ENCODE data around the gene OLFML3. TPM values are rescaled to one million over a fixed set of nuclear protein-coding genes. Genes with fewer than 3 reads are reported as not detected.
A peak's percentile ranks its signal among the peaks of the same experiment; 100 is the strongest.

The OLFML3 gene
- 10 to 100 TPM; 11.5 to 59.9 (median 36.6) TPM for total RNA-seq

- H3K27ac ChIP-seq, result peak within 1 kb of the TSS; percentile 50 to 65 (median 62)
- peak in 1 of 2 donors; percentile 86 for DNase-seq
- peak; percentile 84 to 87 for ATAC-seq (ENCODE audit: low FRiP score in 2 of 2)
Observed at GRCh38 chr1:113978863-113979702, at the start of gene OLFML3. Gene OLFML3 (plus strand): TSS chr1:113979474. CDS start chr1:113979517, 43 bp downstream.

GRCh38 chr1:113929750-113930498, 49.4 kb upstream of the OLFML3 start:
- Histone ChIP-seq H3K27me3 (no peaks in the 10 kb centered on the region), H3K4me3 (peak overlapping the region; percentile 71 to 94 (median 84)), H3K4me1 (peaks cover 23 to 49% (median 39%) of the 10 kb centered on the region in 4 donors), H3K27ac (peak overlapping the region; percentile 96 to 99 (median 98)), H3K36me3 (no peaks in the 10 kb centered on the region), H3K9me3 (no peaks in the 10 kb centered on the region)
- TF ChIP-seq CTCF (IDR thresholded peaks at IDR 0.05) (no peak), POLR2A (IDR thresholded peaks at IDR 0.05) (peak in 2 of 4 donors; percentile 34 to 73), EP300 (IDR thresholded peaks at IDR 0.05) (peak in 1 of 4 donors; percentile 16), POLR2AphosphoS5 (IDR thresholded peaks at IDR 0.05) (peak; percentile 34 to 47)
- DNase-seq (peak; percentile 71 to 92), ATAC-seq (ENCODE audit: low FRiP score in 2 of 2) (peak; percentile 64 to 76)
- WGBS, 2 donors, result 0 to 3% methylated on average over 8 to 32 of the region's 64 CpGs

More at GRCh38 chr1:113978863-113979702, at the start of gene OLFML3:
- Histone ChIP-seq H3K4me3 (peak within 1 kb of the TSS in 3 of 4 donors; percentile 6 to 36 (median 32)), H3K27me3 (no peaks in the 10 kb centered on the region), H3K9me3 (no peaks in the 10 kb centered on the region), H3K4me1 (peaks cover 46 to 64% (median 52%) of the 10 kb centered on the region in 4 donors), H3K36me3 (peaks cover 0 to 3% (median 0%) of the 10 kb centered on the region in 4 donors)
- no peak for TF ChIP-seq POLR2AphosphoS5 (IDR thresholded peaks at IDR 0.05)
- TF ChIP-seq POLR2A (IDR thresholded peaks at IDR 0.05), result peak in 2 of 4 donors; percentile 23
- peak; percentile 58 to 80 (median 64) for TF ChIP-seq CTCF (IDR thresholded peaks at IDR 0.05)
- TF ChIP-seq EP300 (IDR thresholded peaks at IDR 0.05), result no peak
- 30 to 31% methylated on average over 12 to 13 of the region's 13 CpGs for WGBS, 2 donors

GRCh38 chr1:113930499-113931161, 48.6 kb upstream of the OLFML3 start:
- TF ChIP-seq EP300 (IDR thresholded peaks at IDR 0.05) (no peak), POLR2A (IDR thresholded peaks at IDR 0.05) (no peak), CTCF (IDR thresholded peaks at IDR 0.05) (no peak), POLR2AphosphoS5 (IDR thresholded peaks at IDR 0.05) (no peak)
- peaks cover 23 to 49% (median 40%) of the 10 kb centered on the region in 4 donors for H3K4me1 ChIP-seq
- ATAC-seq (ENCODE audit: low FRiP score in 2 of 2), result peak; percentile 57 to 73

GRCh38 chr1:113931451-113931851, 47.8 kb upstream of the OLFML3 start:
- Histone ChIP-seq H3K4me1 (peaks cover 31 to 49% (median 41%) of the 10 kb centered on the region in 4 donors), H3K27me3 (no peaks in the 10 kb centered on the region), H3K9me3 (no peaks in the 10 kb centered on the region), H3K4me3 (peak overlapping the region in 2 of 4 donors; percentile 81 to 94), H3K36me3 (no peaks in the 10 kb centered on the region), H3K27ac (peak overlapping the region in 3 of 4 donors; percentile 96 to 99 (median 99))
- 14 to 15% methylated on average over 3 of the region's 3 CpGs for WGBS, 2 donors
- ATAC-seq (ENCODE audit: low FRiP score in 2 of 2), result no peak
- no peak for DNase-seq
- TF ChIP-seq POLR2AphosphoS5 (IDR thresholded peaks at IDR 0.05) (no peak), EP300 (IDR thresholded peaks at IDR 0.05) (no peak), POLR2A (IDR thresholded peaks at IDR 0.05) (no peak), CTCF (IDR thresholded peaks at IDR 0.05) (no peak)

More at GRCh38 chr1:113930499-113931161, 48.6 kb upstream of the OLFML3 start:
- 1% methylated on average over 8 of the region's 8 CpGs for WGBS, 2 donors
- H3K9me3 ChIP-seq, result no peaks in the 10 kb centered on the region
- peak in 1 of 2 donors; percentile 68 for DNase-seq
- H3K27ac ChIP-seq, result peak overlapping the region; percentile 96 to 99 (median 98)
- H3K36me3 ChIP-seq, result no peaks in the 10 kb centered on the region
- no peaks in the 10 kb centered on the region for H3K27me3 ChIP-seq
- H3K4me3 ChIP-seq, result peak overlapping the region; percentile 71 to 94 (median 84)
